Lower leg skin (tissue), 4 donors: ENCODE results near the gene TDRD3. TPM values are rescaled to one million over a fixed set of nuclear protein-coding genes. Genes with fewer than 3 reads are reported as not detected.

Experiments used
- DNase-seq, 2 donors: peaks; one replicate each; pipeline ENCODE4 v3.0.0-alpha.2; 2019; ENCODE audit warnings: low spot score in 2 of 2
- H3K4me3 ChIP-seq: fragments of 200-600 bp; sonication (generic); 2 replicates; pipeline ENCODE4 v1.5.1; 2017; ENCODE audit warnings: mild to moderate bottlenecking, low read depth; ENCODE audit not compliant: poor library complexity, severe bottlenecking
- POLR2A ChIP-seq, 2 donors: fragments of 450-650 bp; IDR thresholded peaks; one replicate each; pipeline ENCODE4 v1.6.1; 2016 to 2017; ENCODE audit warnings: antibody characterized with exemption in 2 of 2, mild to moderate bottlenecking in 1 of 2, moderate library complexity in 1 of 2
- WGBS, 2 donors: methylation state at CpG; one replicate each; pipeline ENCODE4 v1.1.5; 2018; 5-methylcytosine and 5-hydroxymethylcytosine counted together
- intact Hi-C: fragments of 100-400 bp; cut with DNase I; formaldehyde crosslinking; loops from one replicate; pipeline ENCODE4 v1.15.0; 2023; ENCODE audit warnings: low total_unique reads
- total RNA-seq, 4 donors: library from RNA; depleted of rRNA; stranded (reverse); fragments of >200 nt; gene quantifications; one replicate each; pipeline ENCODE4 v1.1.0, GENCODE V29; 2016
- TF ChIP-seq, protein P1 (sequence below), 3 donors: fragments of 450-650 bp; IDR thresholded peaks; one replicate each; pipeline ENCODE4 v1.5.1; 2016; ENCODE audit warnings: antibody characterized with exemption in 3 of 3, mild to moderate bottlenecking in 3 of 3, moderate library complexity in 2 of 3

The TDRD3 gene
- total RNA-seq, 4 donors from 2014 or later = 12.5 to 21.5 (median 18.2) TPM

DNA sequence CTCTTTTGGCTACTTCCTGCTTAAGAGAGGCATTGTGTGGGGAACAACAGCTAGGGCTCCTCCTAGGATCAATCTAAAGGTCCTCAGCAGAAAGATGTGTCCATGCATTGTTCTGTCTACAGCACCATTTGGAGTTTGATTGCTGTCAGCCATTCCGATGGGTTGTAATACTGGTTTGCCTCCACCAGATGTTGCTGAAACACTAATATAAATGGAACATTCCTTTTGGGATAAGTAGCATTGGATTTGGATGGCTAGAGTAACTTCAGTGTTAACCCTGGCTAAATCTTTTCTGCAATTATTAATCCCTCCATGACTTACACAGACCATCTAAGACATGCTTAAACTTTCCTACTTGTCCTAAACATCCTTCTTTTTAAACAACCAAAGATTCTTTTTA lies 104.2 kb downstream of the TDRD3 start:
- no peak overlapping the region for H3K4me3 ChIP-seq
- no peak for TF ChIP-seq POLR2A (IDR thresholded peaks at IDR 0.05)
- TF ChIP-seq, protein P1, sequence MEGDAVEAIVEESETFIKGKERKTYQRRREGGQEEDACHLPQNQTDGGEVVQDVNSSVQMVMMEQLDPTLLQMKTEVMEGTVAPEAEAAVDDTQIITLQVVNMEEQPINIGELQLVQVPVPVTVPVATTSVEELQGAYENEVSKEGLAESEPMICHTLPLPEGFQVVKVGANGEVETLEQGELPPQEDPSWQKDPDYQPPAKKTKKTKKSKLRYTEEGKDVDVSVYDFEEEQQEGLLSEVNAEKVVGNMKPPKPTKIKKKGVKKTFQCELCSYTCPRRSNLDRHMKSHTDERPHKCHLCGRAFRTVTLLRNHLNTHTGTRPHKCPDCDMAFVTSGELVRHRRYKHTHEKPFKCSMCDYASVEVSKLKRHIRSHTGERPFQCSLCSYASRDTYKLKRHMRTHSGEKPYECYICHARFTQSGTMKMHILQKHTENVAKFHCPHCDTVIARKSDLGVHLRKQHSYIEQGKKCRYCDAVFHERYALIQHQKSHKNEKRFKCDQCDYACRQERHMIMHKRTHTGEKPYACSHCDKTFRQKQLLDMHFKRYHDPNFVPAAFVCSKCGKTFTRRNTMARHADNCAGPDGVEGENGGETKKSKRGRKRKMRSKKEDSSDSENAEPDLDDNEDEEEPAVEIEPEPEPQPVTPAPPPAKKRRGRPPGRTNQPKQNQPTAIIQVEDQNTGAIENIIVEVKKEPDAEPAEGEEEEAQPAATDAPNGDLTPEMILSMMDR (IDR thresholded peaks at IDR 0.05) = no peak
- intact Hi-C loops = no loop called here
- WGBS, 2 donors = 100% methylated on average over 1 of the region's 1 CpG
- no peak for DNase-seq

- intact Hi-C loops = no loop called here
- TF ChIP-seq POLR2A (IDR thresholded peaks at IDR 0.05) = no peak
- TF ChIP-seq, protein P1 (IDR thresholded peaks at IDR 0.05) = no peak
- no peak overlapping the region for H3K4me3 ChIP-seq
- no peak for DNase-seq
- WGBS, 2 donors = 59 to 65% methylated on average over 3 of the region's 3 CpGs
These were observed 112.8 kb downstream of the TDRD3 start for GRCh38 chr13:60509601-60510386.

GRCh38 chr13:60511637-60512036 lies 114.6 kb downstream of the TDRD3 start:
- no peak for DNase-seq
- 91 to 93% methylated on average over 2 of the region's 2 CpGs for WGBS, 2 donors
- H3K4me3 ChIP-seq = no peak overlapping the region
- intact Hi-C loops = no loop called here
- TF ChIP-seq POLR2A (IDR thresholded peaks at IDR 0.05) = no peak
- TF ChIP-seq, protein P1 (IDR thresholded peaks at IDR 0.05) = no peak

GRCh38 chr13:60514891-60515290 lies 117.9 kb downstream of the TDRD3 start:
- TF ChIP-seq, protein P1 (IDR thresholded peaks at IDR 0.05) = no peak
- no peak for TF ChIP-seq POLR2A (IDR thresholded peaks at IDR 0.05)
- WGBS, 2 donors = 97 to 98% methylated on average over 1 of the region's 1 CpG
- no peak for DNase-seq
- intact Hi-C loops = no loop called here
- H3K4me3 ChIP-seq = no peak overlapping the region

GRCh38 chr13:60519496-60519895 lies 122.5 kb downstream of the TDRD3 start:
- intact Hi-C loops = no loop called here
- DNase-seq = no peak
- TF ChIP-seq POLR2A (IDR thresholded peaks at IDR 0.05) = no peak
- TF ChIP-seq, protein P1 (IDR thresholded peaks at IDR 0.05) = no peak

More at GRCh38 chr13:60519496-60519895, 122.5 kb downstream of the TDRD3 start:
- no peak overlapping the region for H3K4me3 ChIP-seq
